BLaER1 treated with 17β-estradiol and CSF1 and Interleukin-3, amounts not matched to agents 10 nM and 100 nM (cell line): ENCODE data around the gene H1-8.

ENCODE experiments used
- H3K27ac ChIP-seq, 11 experiments: shearing (Covaris generic); formaldehyde crosslinking; 2 replicates each; pipeline ENCODE4 v1.8.1; 2022
- H3K27me3 ChIP-seq, 11 experiments: shearing (Covaris generic); formaldehyde crosslinking; 2 replicates each; pipeline ENCODE4 v1.8.1; 2022
- H3K36me3 ChIP-seq, 11 experiments: shearing (Covaris generic); formaldehyde crosslinking; 2 replicates each; pipeline ENCODE4 v1.8.1; 2022
- H3K4me1 ChIP-seq, 10 experiments: shearing (Covaris generic); formaldehyde crosslinking; 2 replicates each; pipeline ENCODE4 v1.8.1; 2022
- H3K4me2 ChIP-seq, 11 experiments: shearing (Covaris generic); formaldehyde crosslinking; 2 replicates each; pipeline ENCODE4 v1.8.1; 2022
- H3K4me3 ChIP-seq, 10 experiments: shearing (Covaris generic); formaldehyde crosslinking; 2 replicates each; pipeline ENCODE4 v1.8.1; 2022
- H3K9ac ChIP-seq, 11 experiments: shearing (Covaris generic); formaldehyde crosslinking; 2 replicates each; pipeline ENCODE4 v1.8.1; 2022
- H3K9me3 ChIP-seq, 11 experiments: shearing (Covaris generic); formaldehyde crosslinking; replicated peaks in 1 of 11; 2 replicates each; pipeline ENCODE4 v1.8.1; 2022
- H4K20me1 ChIP-seq, 11 experiments: shearing (Covaris generic); formaldehyde crosslinking; 2 replicates each; pipeline ENCODE4 v1.8.1; 2022
- Cebpa-rat ChIP-seq, 11 experiments: shearing (Covaris generic); IDR thresholded peaks; 2 replicates each; pipeline ENCODE4 v1.8.1; 2022

Gene H1-8

DNA sequence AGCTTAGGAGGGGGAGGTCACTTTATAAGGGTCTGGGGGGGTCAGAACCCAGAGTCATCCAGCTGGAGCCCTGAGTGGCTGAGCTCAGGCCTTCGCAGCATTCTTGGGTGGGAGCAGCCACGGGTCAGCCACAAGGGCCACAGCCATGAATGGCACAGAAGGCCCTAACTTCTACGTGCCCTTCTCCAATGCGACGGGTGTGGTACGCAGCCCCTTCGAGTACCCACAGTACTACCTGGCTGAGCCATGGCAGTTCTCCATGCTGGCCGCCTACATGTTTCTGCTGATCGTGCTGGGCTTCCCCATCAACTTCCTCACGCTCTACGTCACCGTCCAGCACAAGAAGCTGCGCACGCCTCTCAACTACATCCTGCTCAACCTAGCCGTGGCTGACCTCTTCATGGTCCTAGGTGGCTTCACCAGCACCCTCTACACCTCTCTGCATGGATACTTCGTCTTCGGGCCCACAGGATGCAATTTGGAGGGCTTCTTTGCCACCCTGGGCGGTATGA is 14.3 kb upstream of the H1-8 start, which contains the start of gene RHO:
Gene RHO (plus strand): TSS at position 51 of the 512 bp plus-strand sequence. CDS start 95 bp downstream, at position 146.
- H3K4me3 ChIP-seq: no peak within 1 kb of the TSS
- H3K27me3 ChIP-seq: no peaks in the 10 kb centered on the region
- peaks cover 6 to 58% (median 30%) of the 10 kb centered on the region in 10 experiments; a peak in 19 of 20 replicates for H3K4me1 ChIP-seq
- TF ChIP-seq Cebpa-rat (IDR thresholded peaks at IDR 0.05): no peak
- no peaks in the 10 kb centered on the region for H4K20me1 ChIP-seq
- peak within 1 kb of the TSS in 7 of 11 experiments; percentile 15 to 87 (median 34); a peak in 9 of 22 replicates for H3K27ac ChIP-seq
- 0 out of 22 replicates have a peak within 1 kb of the TSS, but pooled peaks of 1 of the 11 experiments have one; percentile 13 for H3K9ac ChIP-seq
- peak within 1 kb of the TSS in 3 of 11 experiments; percentile 10 to 75 (median 26); a peak in 3 of 22 replicates for H3K4me2 ChIP-seq
- H3K9me3 ChIP-seq: no peaks in the 10 kb centered on the region
- H3K36me3 ChIP-seq: no peaks in the 10 kb centered on the region

DNA sequence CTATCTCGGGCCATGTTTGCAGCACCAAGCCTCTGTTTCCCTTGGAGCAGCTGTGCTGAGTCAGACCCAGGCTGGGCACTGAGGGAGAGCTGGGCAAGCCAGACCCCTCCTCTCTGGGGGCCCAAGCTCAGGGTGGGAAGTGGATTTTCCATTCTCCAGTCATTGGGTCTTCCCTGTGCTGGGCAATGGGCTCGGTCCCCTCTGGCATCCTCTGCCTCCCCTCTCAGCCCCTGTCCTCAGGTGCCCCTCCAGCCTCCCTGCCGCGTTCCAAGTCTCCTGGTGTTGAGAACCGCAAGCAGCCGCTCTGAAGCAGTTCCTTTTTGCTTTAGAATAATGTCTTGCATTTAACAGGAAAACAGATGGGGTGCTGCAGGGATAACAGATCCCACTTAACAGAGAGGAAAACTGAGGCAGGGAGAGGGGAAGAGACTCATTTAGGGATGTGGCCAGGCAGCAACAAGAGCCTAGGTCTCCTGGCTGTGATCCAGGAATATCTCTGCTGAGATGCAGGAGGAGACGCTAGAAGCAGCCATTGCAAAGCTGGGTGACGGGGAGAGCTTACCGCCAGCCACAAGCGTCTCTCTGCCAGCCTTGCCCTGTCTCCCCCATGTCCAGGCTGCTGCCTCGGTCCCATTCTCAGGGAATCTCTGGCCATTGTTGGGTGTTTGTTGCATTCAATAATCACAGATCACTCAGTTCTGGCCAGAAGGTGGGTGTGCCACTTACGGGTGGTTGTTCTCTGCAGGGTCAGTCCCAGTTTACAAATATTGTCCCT is 13.4 kb upstream of the H1-8 start:
- Histone ChIP-seq H4K20me1 (no peaks in the 10 kb centered on the region), H3K36me3 (no peaks in the 10 kb centered on the region), H3K27me3 (no peaks in the 10 kb centered on the region), H3K4me3 (no peak overlapping the region), H3K9ac (no peak overlapping the region), H3K27ac (no peak overlapping the region), H3K9me3 (no peaks in the 10 kb centered on the region), H3K4me1 (peaks cover 8 to 48% (median 23%) of the 10 kb centered on the region in 10 experiments), H3K4me2 (no peak overlapping the region)
- no peak for TF ChIP-seq Cebpa-rat (IDR thresholded peaks at IDR 0.05)

DNA sequence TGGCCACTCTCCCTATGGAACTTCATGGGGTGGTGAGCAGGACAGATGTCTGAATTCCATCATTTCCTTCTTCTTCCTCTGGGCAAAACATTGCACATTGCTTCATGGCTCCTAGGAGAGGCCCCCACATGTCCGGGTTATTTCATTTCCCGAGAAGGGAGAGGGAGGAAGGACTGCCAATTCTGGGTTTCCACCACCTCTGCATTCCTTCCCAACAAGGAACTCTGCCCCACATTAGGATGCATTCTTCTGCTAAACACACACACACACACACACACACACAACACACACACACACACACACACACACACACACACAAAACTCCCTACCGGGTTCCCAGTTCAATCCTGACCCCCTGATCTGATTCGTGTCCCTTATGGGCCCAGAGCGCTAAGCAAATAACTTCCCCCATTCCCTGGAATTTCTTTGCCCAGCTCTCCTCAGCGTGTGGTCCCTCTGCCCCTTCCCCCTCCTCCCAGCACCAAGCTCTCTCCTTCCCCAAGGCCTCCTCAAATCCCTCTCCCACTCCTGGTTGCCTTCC is 12.7 kb upstream of the H1-8 start:
- Histone ChIP-seq H3K27me3 (no peaks in the 10 kb centered on the region), H3K9ac (no peak overlapping the region)

DNA sequence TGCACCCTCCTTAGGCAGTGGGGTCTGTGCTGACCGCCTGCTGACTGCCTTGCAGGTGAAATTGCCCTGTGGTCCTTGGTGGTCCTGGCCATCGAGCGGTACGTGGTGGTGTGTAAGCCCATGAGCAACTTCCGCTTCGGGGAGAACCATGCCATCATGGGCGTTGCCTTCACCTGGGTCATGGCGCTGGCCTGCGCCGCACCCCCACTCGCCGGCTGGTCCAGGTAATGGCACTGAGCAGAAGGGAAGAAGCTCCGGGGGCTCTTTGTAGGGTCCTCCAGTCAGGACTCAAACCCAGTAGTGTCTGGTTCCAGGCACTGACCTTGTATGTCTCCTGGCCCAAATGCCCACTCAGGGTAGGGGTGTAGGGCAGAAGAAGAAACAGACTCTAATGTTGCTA is 12.2 kb upstream of the H1-8 start:
- H3K27ac ChIP-seq: no peak overlapping the region
- no peak for TF ChIP-seq Cebpa-rat (IDR thresholded peaks at IDR 0.05)
- H3K9me3 ChIP-seq: no peaks in the 10 kb centered on the region
- H4K20me1 ChIP-seq: no peaks in the 10 kb centered on the region
- no peaks in the 10 kb centered on the region for H3K36me3 ChIP-seq
- H3K9ac ChIP-seq: no peak overlapping the region
- peaks cover 7 to 36% (median 13%) of the 10 kb centered on the region in 10 experiments for H3K4me1 ChIP-seq
- no peak overlapping the region for H3K4me3 ChIP-seq
- H3K4me2 ChIP-seq: no peak overlapping the region; a peak in 1 of 22 replicates
- H3K27me3 ChIP-seq: no peaks in the 10 kb centered on the region

More for the DNA sequence above, 12.7 kb upstream of the H1-8 start:
- no peaks in the 10 kb centered on the region for H4K20me1 ChIP-seq
- TF ChIP-seq Cebpa-rat (IDR thresholded peaks at IDR 0.05): no peak
- H3K4me3 ChIP-seq: no peak overlapping the region
- H3K27ac ChIP-seq: no peak overlapping the region
- H3K36me3 ChIP-seq: no peaks in the 10 kb centered on the region
- H3K4me2 ChIP-seq: no peak overlapping the region
- H3K9me3 ChIP-seq: no peaks in the 10 kb centered on the region
- H3K4me1 ChIP-seq: peaks cover 8 to 41% (median 17%) of the 10 kb centered on the region in 10 experiments

- TF ChIP-seq Cebpa-rat (IDR thresholded peaks at IDR 0.05): no peak
- H3K36me3 ChIP-seq: no peaks in the 10 kb centered on the region
- 0 out of 22 replicates have a peak overlapping the region, but pooled peaks of 1 of the 11 experiments have one; percentile 3 for H3K4me2 ChIP-seq
- H3K9ac ChIP-seq: no peak overlapping the region
- H3K4me3 ChIP-seq: no peak overlapping the region
- no peaks in the 10 kb centered on the region for H4K20me1 ChIP-seq
- peaks cover 0 to 27% (median 6%) of the 10 kb centered on the region in 10 experiments; a peak in 12 of 20 replicates for H3K4me1 ChIP-seq
- no peak overlapping the region for H3K27ac ChIP-seq
- no peaks in the 10 kb centered on the region for H3K27me3 ChIP-seq
- H3K9me3 ChIP-seq: no peaks in the 10 kb centered on the region
Observed at GRCh38 chr3:129531699-129532098, 11.3 kb upstream of the H1-8 start.

DNA sequence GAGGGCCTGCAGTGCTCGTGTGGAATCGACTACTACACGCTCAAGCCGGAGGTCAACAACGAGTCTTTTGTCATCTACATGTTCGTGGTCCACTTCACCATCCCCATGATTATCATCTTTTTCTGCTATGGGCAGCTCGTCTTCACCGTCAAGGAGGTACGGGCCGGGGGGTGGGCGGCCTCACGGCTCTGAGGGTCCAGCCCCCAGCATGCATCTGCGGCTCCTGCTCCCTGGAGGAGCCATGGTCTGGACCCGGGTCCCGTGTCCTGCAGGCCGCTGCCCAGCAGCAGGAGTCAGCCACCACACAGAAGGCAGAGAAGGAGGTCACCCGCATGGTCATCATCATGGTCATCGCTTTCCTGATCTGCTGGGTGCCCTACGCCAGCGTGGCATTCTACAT is 10.7 kb upstream of the H1-8 start:
- TF ChIP-seq Cebpa-rat (IDR thresholded peaks at IDR 0.05): no peak

DNA sequence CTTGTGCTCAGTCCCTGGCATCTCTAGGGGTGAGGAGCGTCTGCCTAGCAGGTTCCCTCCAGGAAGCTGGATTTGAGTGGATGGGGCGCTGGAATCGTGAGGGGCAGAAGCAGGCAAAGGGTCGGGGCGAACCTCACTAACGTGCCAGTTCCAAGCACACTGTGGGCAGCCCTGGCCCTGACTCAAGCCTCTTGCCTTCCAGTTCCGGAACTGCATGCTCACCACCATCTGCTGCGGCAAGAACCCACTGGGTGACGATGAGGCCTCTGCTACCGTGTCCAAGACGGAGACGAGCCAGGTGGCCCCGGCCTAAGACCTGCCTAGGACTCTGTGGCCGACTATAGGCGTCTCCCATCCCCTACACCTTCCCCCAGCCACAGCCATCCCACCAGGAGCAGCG is 9.6 kb upstream of the H1-8 start:
- H3K4me3 ChIP-seq: no peak overlapping the region
- H4K20me1 ChIP-seq: no peaks in the 10 kb centered on the region
- no peaks in the 10 kb centered on the region for H3K36me3 ChIP-seq
- no peak overlapping the region for H3K4me2 ChIP-seq
- no peak for TF ChIP-seq Cebpa-rat (IDR thresholded peaks at IDR 0.05)
- no peaks in the 10 kb centered on the region for H3K9me3 ChIP-seq
- no peaks in the 10 kb centered on the region for H3K27me3 ChIP-seq
- H3K4me1 ChIP-seq: peaks cover 0 to 13% (median 5%) of the 10 kb centered on the region in 10 experiments; a peak in 12 of 20 replicates
- H3K9ac ChIP-seq: no peak overlapping the region
- no peak overlapping the region for H3K27ac ChIP-seq

More for the DNA sequence above, 10.7 kb upstream of the H1-8 start:
- H3K27ac ChIP-seq: no peak overlapping the region
- peaks cover 0 to 21% (median 4%) of the 10 kb centered on the region in 10 experiments; a peak in 10 of 20 replicates for H3K4me1 ChIP-seq
- no peak overlapping the region for H3K4me2 ChIP-seq
- no peaks in the 10 kb centered on the region for H3K27me3 ChIP-seq
- H3K9me3 ChIP-seq: no peaks in the 10 kb centered on the region
- H3K9ac ChIP-seq: no peak overlapping the region
- H3K36me3 ChIP-seq: no peaks in the 10 kb centered on the region
- H3K4me3 ChIP-seq: no peak overlapping the region
- H4K20me1 ChIP-seq: no peaks in the 10 kb centered on the region

- no peaks in the 10 kb centered on the region for H3K27me3 ChIP-seq
- H3K9ac ChIP-seq: no peak overlapping the region
- no peaks in the 10 kb centered on the region for H3K9me3 ChIP-seq
- no peak overlapping the region for H3K4me3 ChIP-seq
- peak overlapping the region in 1 of 11 experiments; percentile 1; a peak in 1 of 22 replicates for H3K4me2 ChIP-seq
- TF ChIP-seq Cebpa-rat (IDR thresholded peaks at IDR 0.05): no peak
- H4K20me1 ChIP-seq: no peaks in the 10 kb centered on the region
- no peaks in the 10 kb centered on the region for H3K36me3 ChIP-seq
- H3K27ac ChIP-seq: no peak overlapping the region
- peaks cover 0 to 10% (median 5%) of the 10 kb centered on the region in 10 experiments; a peak in 10 of 20 replicates for H3K4me1 ChIP-seq
Observed at GRCh38 chr3:129534428-129535027, 8.4 kb upstream of the H1-8 start.

- Histone ChIP-seq H4K20me1 (no peaks in the 10 kb centered on the region), H3K4me1 (peaks cover 0 to 10% (median 5%) of the 10 kb centered on the region in 10 experiments; a peak in 10 of 20 replicates), H3K4me3 (no peak overlapping the region), H3K27ac (no peak overlapping the region), H3K9ac (no peak overlapping the region), H3K36me3 (no peaks in the 10 kb centered on the region), H3K9me3 (no peaks in the 10 kb centered on the region), H3K4me2 (0 out of 22 replicates have a peak overlapping the region, but pooled peaks of 1 of the 11 experiments have one; percentile 1), H3K27me3 (no peaks in the 10 kb centered on the region)
- no peak for TF ChIP-seq Cebpa-rat (IDR thresholded peaks at IDR 0.05)
Observed at GRCh38 chr3:129535075-129535474, 7.9 kb upstream of the H1-8 start.
